ENCODE measurements around the gene THEMIS.

DNA sequence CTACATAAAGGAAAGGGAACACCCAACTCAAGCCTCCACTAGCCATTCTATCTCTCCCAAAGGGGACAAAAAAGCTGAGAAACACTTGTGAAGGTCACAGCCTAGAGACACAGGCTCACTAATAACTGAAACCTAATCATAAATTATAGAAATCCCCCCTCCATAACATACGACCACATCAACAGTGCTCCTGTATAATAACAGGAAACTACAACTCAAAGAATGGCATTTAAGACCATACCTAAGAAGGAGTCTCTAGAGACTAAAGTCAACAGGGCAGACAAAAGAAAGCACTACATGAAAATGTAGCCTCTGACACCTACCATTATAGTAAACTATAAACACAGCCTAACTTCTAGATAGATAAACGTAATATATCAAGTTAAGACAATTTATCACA lies 82.7 kb downstream of the THEMIS start:
- TF ChIP-seq CTCF (IDR thresholded peaks at IDR 0.05) (no peak), POLR2A (IDR thresholded peaks at IDR 0.05) (no peak)

Measured in lower leg skin (tissue), 3 donors.